Activated T-cell treated with anti-CD3 and anti-CD28 coated beads for 48 hours (primary cell): Measurements from ENCODE around the gene ENOX2.
"Not testable (repeated sequence)": the region's sequence is repeated elsewhere in the genome, so short reads cannot be mapped to it uniquely, and the experiment has no call there.

ENCODE experiments used
- DNase-seq: peaks from one replicate; pipeline ENCODE4 v3.0.0-alpha.2; 2020; ENCODE audit warnings: low read depth

The ENOX2 gene

GRCh38 chrX:130825525-130825924, 77.5 kb downstream of the ENOX2 start:
- no peak for DNase-seq

- DNase-seq = not testable (repeated sequence)
Measured at GRCh38 chrX:130819367-130819766, 83.6 kb downstream of the ENOX2 start.

- DNase-seq = not testable (repeated sequence)
Measured at GRCh38 chrX:130813932-130814331, 89.1 kb downstream of the ENOX2 start.

- no peak for DNase-seq
Measured at GRCh38 chrX:130810561-130810960, 92.4 kb downstream of the ENOX2 start.

GRCh38 chrX:130805903-130806302, 97.1 kb downstream of the ENOX2 start:
- DNase-seq = no peak

GRCh38 chrX:130803537-130803936, 99.5 kb downstream of the ENOX2 start:
- DNase-seq = no peak

GRCh38 chrX:130801901-130802300, 101.1 kb downstream of the ENOX2 start:
- no peak for DNase-seq

GRCh38 chrX:130799393-130799792, 103.6 kb downstream of the ENOX2 start:
- DNase-seq = no peak

- DNase-seq = no peak
Measured at GRCh38 chrX:130793975-130794374, 109.0 kb downstream of the ENOX2 start.

- DNase-seq = not testable (repeated sequence)
Measured at GRCh38 chrX:130791870-130792269, 111.1 kb downstream of the ENOX2 start.

- no peak for DNase-seq
Measured at GRCh38 chrX:130789793-130790192, 113.2 kb downstream of the ENOX2 start.

- no peak for DNase-seq
Measured at GRCh38 chrX:130788786-130789581, 114.0 kb downstream of the ENOX2 start.

- no peak for DNase-seq
Measured at GRCh38 chrX:130786030-130786429, 117.0 kb downstream of the ENOX2 start.

- no peak for DNase-seq
Measured at GRCh38 chrX:130778773-130779172, 124.2 kb downstream of the ENOX2 start.

- no peak for DNase-seq
Measured at GRCh38 chrX:130775849-130776248, 127.2 kb downstream of the ENOX2 start.

GRCh38 chrX:130772776-130773143, 130.2 kb downstream of the ENOX2 start:
- no peak for DNase-seq

- no peak for DNase-seq
Measured at GRCh38 chrX:130772105-130772775, 130.8 kb downstream of the ENOX2 start.

- no peak for DNase-seq
Measured at GRCh38 chrX:130771648-130772047, 131.4 kb downstream of the ENOX2 start.

- DNase-seq = no peak
Measured at GRCh38 chrX:130771230-130771629, 131.8 kb downstream of the ENOX2 start.

GRCh38 chrX:130770615-130771014, 132.4 kb downstream of the ENOX2 start:
- DNase-seq = no peak

GRCh38 chrX:130769835-130770234, 133.2 kb downstream of the ENOX2 start:
- no peak for DNase-seq

- DNase-seq = no peak
Measured at GRCh38 chrX:130758072-130758471, 144.9 kb downstream of the ENOX2 start.

- no peak for DNase-seq
Measured at GRCh38 chrX:130756233-130756632, 146.8 kb downstream of the ENOX2 start.

GRCh38 chrX:130754353-130754752, 148.7 kb downstream of the ENOX2 start:
- no peak for DNase-seq
